ENCODE data around the gene VAMP1. TPM values are rescaled to one million over a fixed set of nuclear protein-coding genes. Genes with fewer than 3 reads are reported as not detected.
"Not testable (repeated sequence)": the region's sequence is repeated elsewhere in the genome, so short reads cannot be mapped to it uniquely, and the experiment has no call there.

The VAMP1 gene
- total RNA-seq, 1 experiment from 2014 or later, result 7.4 TPM

GRCh38 chr12:6493497-6494257 lies 23.2 kb upstream of the VAMP1 start, which contains the start of gene NCAPD2:
NCAPD2 (plus strand) TSS chr12:6494102; CDS start chr12:6495099, 997 bp downstream.
- H3K27ac Mint-ChIP-seq (ENCODE audit: unreplicated experiment), result peak within 1 kb of the TSS; percentile 96
- no peaks in the 10 kb centered on the region for H3K27me3 Mint-ChIP-seq (ENCODE audit: unreplicated experiment)
- peak; percentile 94 for DNase-seq
- no peaks in the 10 kb centered on the region for H3K9me3 Mint-ChIP-seq (ENCODE audit: low read depth, unreplicated experiment)
- peak within 1 kb of the TSS; percentile 95 for H3K4me3 Mint-ChIP-seq (ENCODE audit: low read depth, unreplicated experiment)
- CTCF ChIA-PET, result interaction anchor here (0.6 to 1.3 kb wide), 5 partner anchors 28 to 196 kb away, joined by 3 to 9 read pairs (median 4); partner anchors contain the start of gene ZNF384
- TF ChIP-seq, protein P1, sequence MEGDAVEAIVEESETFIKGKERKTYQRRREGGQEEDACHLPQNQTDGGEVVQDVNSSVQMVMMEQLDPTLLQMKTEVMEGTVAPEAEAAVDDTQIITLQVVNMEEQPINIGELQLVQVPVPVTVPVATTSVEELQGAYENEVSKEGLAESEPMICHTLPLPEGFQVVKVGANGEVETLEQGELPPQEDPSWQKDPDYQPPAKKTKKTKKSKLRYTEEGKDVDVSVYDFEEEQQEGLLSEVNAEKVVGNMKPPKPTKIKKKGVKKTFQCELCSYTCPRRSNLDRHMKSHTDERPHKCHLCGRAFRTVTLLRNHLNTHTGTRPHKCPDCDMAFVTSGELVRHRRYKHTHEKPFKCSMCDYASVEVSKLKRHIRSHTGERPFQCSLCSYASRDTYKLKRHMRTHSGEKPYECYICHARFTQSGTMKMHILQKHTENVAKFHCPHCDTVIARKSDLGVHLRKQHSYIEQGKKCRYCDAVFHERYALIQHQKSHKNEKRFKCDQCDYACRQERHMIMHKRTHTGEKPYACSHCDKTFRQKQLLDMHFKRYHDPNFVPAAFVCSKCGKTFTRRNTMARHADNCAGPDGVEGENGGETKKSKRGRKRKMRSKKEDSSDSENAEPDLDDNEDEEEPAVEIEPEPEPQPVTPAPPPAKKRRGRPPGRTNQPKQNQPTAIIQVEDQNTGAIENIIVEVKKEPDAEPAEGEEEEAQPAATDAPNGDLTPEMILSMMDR (IDR thresholded peaks at IDR 0.05; ENCODE audit: unreplicated experiment), result no peak
- H3K36me3 Mint-ChIP-seq (ENCODE audit: insufficient read depth, unreplicated experiment), result peaks cover 48% of the 10 kb centered on the region
- BruUV-seq (replicated peaks), result no TSS peak
- intact Hi-C loops (cut with micrococcal nuclease; ENCODE audit: unreplicated experiment), result loop anchor here (2.0 kb wide), 1 partner anchor 39 kb away; no protein-coding TSS in a partner anchor
- H3K4me1 Mint-ChIP-seq (ENCODE audit: low read depth, unreplicated experiment), result no peaks in the 10 kb centered on the region

DNA sequence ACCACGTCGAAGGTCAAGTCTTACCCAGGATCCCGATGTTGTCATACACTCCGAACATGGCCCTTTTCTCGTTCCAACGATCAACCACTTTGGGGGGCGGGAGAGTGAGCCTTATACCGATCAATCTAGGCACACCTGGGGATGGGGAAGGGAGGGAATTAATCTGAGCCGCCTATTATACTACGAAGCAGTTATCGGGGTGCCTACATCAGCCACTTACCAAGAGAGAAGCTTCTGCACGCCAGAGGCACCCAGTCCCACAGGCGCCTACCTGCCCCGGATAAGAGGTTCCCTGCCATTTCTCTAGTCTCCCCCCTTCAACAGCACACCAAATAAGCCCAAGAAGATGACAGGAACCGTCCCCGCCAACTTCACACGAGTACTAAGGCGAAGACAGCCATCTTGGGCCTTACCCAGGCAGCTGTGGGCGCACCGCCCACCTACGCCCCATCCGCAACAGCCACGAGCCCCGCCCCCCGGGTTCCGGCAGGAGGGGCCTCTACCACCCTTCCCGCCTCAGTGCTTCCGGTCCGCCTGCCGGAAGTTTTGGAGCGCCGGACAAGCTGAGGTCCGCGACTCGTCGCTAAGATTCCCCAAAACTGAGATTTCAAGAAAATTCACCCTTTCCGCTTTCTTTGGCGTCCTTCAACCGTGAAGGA lies 22.5 kb upstream of the VAMP1 start, which contains the start of gene MRPL51:
TSS of gene MRPL51 (minus strand) at position 425 of the 659 bp plus-strand sequence. CDS start at position 299, 126 bp downstream.
- peak within 1 kb of the TSS; percentile 95 for H3K4me3 Mint-ChIP-seq (ENCODE audit: low read depth, unreplicated experiment)
- H3K4me1 Mint-ChIP-seq (ENCODE audit: low read depth, unreplicated experiment), result no peaks in the 10 kb centered on the region
- no peaks in the 10 kb centered on the region for H3K27me3 Mint-ChIP-seq (ENCODE audit: unreplicated experiment)
- TF ChIP-seq, protein P1 (IDR thresholded peaks at IDR 0.05; ENCODE audit: unreplicated experiment), result no peak
- CTCF ChIA-PET, result interaction anchor here (0.6 to 1.2 kb wide), 4 partner anchors 28 to 196 kb away, joined by 3 to 9 read pairs (median 4); partner anchors contain the start of gene ZNF384
- H3K27ac Mint-ChIP-seq (ENCODE audit: unreplicated experiment), result peak within 1 kb of the TSS; percentile 96
- H3K36me3 Mint-ChIP-seq (ENCODE audit: insufficient read depth, unreplicated experiment), result peaks cover 48% of the 10 kb centered on the region
- BruUV-seq (replicated peaks), result TSS peak; percentile 96
- peak; percentile 98 for DNase-seq
- H3K9me3 Mint-ChIP-seq (ENCODE audit: low read depth, unreplicated experiment), result no peaks in the 10 kb centered on the region
- intact Hi-C loops (cut with micrococcal nuclease; ENCODE audit: unreplicated experiment), result no loop called here

DNA sequence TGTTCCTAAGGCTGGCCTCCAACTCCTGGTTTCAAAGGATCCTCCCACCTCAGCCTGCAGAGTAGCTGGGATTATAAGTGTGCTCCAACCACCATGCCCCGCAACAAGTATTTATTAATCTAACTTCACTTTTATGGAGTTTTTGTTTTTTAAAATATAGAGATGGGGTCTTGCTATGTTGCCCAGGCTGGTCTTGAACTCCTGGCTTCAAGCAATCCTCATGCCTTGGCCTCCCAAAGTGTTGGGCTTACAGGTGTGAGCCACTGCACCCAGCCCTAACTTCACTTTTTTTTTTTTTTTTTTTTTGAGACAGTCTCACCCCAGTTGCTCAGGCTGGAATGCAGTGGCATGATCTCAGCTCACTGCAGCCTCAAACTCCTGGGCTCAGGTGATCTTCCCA lies 20.2 kb upstream of the VAMP1 start:
- H3K27ac Mint-ChIP-seq (ENCODE audit: unreplicated experiment); H3K4me1 Mint-ChIP-seq (ENCODE audit: low read depth, unreplicated experiment); BruUV-seq (replicated peaks); CTCF ChIA-PET; H3K9me3 Mint-ChIP-seq (ENCODE audit: low read depth, unreplicated experiment); H3K27me3 Mint-ChIP-seq (ENCODE audit: unreplicated experiment); H3K4me3 Mint-ChIP-seq (ENCODE audit: low read depth, unreplicated experiment); intact Hi-C loops (cut with micrococcal nuclease; ENCODE audit: unreplicated experiment); DNase-seq: not testable (repeated sequence)
- peaks cover 39% of the 10 kb centered on the region for H3K36me3 Mint-ChIP-seq (ENCODE audit: insufficient read depth, unreplicated experiment)

DNA sequence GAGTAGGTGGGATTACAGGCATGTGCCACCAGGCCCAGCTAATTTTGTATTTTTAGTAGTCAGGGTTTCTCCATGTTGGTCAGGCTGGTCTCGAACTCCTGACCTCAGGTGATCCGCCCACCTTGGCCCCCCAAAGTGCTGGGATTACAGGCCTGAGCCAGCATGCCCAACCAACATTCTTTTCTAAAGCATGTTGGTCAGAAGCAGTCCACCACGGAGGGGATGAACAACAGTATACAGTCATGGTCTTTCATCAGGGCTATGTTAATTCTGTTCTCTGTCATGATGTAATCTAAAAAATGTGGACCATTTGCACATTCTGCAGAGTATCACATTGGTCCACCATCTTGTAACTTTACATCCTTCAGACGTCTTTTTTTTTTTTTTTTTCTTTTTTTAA lies 19.0 kb upstream of the VAMP1 start:
- no TSS peak for BruUV-seq (replicated peaks)
- CTCF ChIA-PET, result interaction anchor here (0.7 kb wide), 1 partner anchor 310 kb away, joined by 3 read pairs; no protein-coding TSS in a partner anchor
- no peaks in the 10 kb centered on the region for H3K9me3 Mint-ChIP-seq (ENCODE audit: low read depth, unreplicated experiment)
- H3K36me3 Mint-ChIP-seq (ENCODE audit: insufficient read depth, unreplicated experiment), result peaks cover 29% of the 10 kb centered on the region
- no peaks in the 10 kb centered on the region for H3K27me3 Mint-ChIP-seq (ENCODE audit: unreplicated experiment)
- intact Hi-C loops (cut with micrococcal nuclease; ENCODE audit: unreplicated experiment), result no loop called here
- H3K4me1 Mint-ChIP-seq (ENCODE audit: low read depth, unreplicated experiment), result no peaks in the 10 kb centered on the region
- H3K4me3 Mint-ChIP-seq (ENCODE audit: low read depth, unreplicated experiment), result no peak overlapping the region
- no peak for DNase-seq
- no peak overlapping the region for H3K27ac Mint-ChIP-seq (ENCODE audit: unreplicated experiment)
- TF ChIP-seq, protein P1 (IDR thresholded peaks at IDR 0.05; ENCODE audit: unreplicated experiment), result no peak
